GM19025 (cell line): ENCODE data around the gene KCTD17.

Experiments
- ATAC-seq: cut with Tn5 transposase; IDR thresholded peaks from one replicate; pipeline ENCODE4 v1.9.1; 2021; ENCODE audit warnings: mild to moderate bottlenecking, low read depth, moderate library complexity; ENCODE audit not compliant: unreplicated experiment

The KCTD17 gene

DNA sequence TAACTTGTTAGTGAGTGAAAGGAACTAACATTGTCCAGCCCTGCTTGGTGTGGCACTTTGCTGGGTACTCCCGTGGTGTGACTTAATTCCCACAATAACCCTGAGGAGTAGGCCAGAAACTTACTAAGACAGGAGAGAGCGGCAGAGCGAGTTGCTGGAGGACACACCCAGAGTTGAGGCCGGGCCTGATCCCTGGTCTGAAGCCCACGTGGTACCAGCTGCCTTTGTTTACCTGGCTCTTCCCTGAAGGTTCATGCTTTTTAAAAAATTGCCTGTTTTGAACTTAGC lies 31.4 kb upstream of the KCTD17 start:
- no peak for ATAC-seq

DNA sequence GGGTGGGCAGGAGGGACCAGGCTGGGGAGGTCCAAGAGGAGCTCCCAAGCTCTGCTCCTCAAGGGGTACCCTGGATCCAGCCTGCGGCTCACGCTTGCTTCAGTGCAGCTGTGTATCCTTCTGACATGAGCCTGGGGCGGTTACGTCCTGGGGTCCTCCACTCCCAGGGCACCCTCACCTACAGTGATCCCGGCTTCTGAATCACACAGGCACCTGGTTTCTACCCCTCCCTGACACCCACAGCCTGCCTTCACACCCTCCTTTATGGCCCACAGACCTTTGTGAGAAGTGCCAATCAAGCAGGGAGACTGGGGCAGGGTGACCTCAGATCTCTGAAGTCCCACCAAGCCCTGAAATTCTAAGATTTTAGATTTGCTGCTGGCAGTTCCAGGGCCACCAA lies 30.5 kb upstream of the KCTD17 start:
- no peak for ATAC-seq

GRCh38 chr22:37021710-37022482 lies 29.6 kb upstream of the KCTD17 start:
- ATAC-seq: no peak

GRCh38 chr22:37022483-37023337 lies 28.8 kb upstream of the KCTD17 start:
- no peak for ATAC-seq

DNA sequence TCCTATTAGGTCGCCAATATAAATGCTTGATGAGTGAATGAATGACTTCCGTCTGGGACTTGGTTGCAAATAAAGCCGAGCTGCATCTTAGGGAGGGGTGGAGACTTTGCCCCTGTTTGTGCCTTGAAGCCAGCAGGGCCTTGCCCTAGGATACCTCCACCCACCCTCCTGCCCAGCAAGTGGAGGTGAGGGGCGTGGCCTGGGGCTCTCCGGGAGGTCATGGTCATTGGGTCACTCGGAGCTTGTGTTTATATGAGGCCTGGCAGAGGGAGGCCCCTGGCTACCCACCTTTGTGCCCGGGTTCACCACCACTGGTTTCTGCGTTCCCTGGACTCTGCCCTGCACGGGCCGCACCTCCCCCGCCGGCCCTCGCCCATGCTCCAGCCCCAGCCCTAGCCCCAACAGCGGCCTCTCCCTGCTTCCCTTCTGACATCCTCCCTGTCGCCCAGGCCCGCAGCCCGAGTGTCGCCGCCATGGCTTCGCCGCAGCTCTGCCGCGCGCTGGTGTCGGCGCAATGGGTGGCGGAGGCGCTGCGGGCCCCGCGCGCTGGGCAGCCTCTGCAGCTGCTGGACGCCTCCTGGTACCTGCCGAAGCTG lies 27.7 kb upstream of the KCTD17 start:
- ATAC-seq: no peak

GRCh38 chr22:37024339-37025157 lies 27.0 kb upstream of the KCTD17 start:
- no peak for ATAC-seq

- ATAC-seq: no peak
These were observed 26.0 kb upstream of the KCTD17 start for GRCh38 chr22:37025500-37026070.

- no peak for ATAC-seq
These were observed 25.2 kb upstream of the KCTD17 start for GRCh38 chr22:37026325-37026724.

DNA sequence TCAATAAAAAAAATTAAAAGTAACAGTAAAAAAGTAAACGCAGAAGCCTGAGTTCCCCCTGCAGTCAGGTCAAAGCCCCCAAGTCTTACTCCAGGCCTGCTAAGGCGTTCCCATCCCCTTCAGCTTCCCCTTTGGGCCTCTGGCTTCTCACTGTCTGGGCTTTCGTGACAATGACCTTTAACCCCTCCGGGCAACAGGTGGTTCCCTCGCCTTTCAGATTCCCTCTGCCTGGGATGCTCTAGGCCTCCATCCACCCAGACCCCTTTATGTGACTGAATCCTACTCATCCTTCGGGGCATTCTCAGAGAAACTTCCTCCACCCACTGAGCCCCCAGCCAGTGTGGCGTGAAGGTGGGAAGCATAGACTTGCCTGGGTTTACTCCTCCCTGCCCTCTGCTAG lies 24.0 kb upstream of the KCTD17 start:
- no peak for ATAC-seq

GRCh38 chr22:37028692-37029674 lies 22.6 kb upstream of the KCTD17 start:
- ATAC-seq: no peak

DNA sequence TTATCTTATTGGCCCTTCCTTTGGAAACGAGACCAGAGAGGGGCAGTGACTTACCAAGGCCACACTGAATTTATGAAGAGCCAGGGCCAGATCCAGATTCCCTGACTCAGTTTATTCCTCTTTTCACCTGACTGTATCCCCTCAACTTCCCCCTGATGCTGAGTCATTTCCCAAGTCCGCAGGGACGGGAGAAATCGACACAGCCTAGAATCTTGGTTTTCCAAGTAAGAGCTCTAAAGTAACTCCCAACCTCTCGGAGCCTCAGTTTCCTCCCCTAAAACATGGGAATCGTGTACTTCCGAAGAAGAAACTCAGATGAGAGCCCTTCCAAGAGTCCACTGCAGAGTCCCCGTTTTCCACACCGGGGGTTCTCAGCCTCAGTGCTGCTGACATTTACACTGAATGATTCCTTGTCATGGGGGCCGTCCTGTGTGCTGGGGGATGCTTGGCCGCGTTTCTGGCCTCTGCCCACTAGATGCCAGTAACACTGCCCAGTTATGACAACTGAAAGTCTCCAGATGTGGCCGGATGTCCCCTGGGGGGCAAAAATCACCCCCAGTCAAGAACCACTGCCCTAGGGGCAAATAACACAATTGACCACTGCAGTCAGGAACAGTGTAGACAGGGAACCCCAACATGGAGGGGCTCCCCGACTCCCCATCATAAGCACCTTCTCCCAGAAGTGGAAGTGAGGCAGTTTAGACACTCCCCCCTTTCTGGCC lies 20.8 kb upstream of the KCTD17 start:
- no peak for ATAC-seq

DNA sequence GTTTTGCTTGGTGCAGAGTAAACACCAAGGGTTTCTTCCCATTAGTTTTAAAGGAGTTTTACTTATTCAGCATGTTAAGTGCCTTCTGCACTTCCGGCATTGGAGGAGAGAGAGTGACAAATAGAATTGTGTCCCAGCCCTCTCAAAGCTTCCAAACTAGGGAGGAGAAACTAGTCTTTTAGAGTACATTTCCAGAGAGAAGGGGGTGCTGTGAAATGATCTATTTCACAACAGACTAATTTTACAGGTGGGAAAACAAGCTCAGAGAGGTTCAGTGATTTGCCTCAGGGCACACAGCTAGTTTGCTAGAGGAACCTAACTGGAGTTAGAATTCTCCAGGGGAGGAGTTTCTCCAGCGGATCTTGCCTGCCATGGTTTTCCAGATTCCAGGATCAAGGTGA lies 19.4 kb upstream of the KCTD17 start:
- ATAC-seq: no peak

DNA sequence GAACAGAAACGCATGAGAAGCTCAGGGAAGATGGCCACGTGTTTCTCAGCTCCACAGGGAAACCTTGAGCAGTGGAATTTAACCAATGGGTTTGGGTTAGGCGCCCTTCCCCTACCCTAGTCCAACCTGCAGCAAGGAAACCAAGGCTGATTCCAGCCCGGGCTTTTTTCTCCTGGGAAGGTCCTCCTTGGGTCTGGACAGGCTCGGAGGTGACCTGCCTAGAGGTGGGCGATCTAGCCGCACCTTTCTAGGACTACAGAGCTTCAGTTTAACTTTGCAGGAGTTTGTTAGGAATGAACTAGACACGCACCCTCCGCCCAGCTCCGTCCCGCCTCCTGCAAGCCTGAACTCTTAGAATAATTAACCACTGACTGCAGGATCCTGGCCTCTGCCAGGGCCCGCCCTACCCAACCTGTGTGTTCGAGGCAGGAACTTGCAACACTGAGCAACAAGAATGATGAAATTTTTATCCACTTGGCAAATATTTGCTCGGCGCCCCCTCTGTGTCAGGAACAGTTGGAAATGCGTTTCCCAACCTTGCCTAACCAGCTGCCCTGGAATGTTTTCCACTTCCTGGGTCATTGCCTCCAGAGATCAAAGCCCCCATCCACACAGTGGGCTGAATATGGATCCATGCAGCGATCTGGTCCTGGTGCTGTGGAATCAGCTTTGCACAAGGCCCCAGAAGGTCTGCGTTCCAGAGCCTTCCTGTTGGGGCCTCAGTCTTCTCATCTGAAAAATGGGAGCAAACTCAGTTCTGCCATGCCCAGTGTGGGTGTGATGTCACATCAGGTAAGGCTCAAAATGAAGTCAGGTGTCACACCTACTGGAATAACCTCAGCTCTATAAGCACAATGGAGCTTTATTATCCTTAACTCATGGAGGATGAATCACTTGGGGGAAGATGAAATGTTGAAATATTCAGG lies 18.7 kb upstream of the KCTD17 start:
- no peak for ATAC-seq

- ATAC-seq: no peak
These were observed 17.7 kb upstream of the KCTD17 start for GRCh38 chr22:37033605-37034430.

DNA sequence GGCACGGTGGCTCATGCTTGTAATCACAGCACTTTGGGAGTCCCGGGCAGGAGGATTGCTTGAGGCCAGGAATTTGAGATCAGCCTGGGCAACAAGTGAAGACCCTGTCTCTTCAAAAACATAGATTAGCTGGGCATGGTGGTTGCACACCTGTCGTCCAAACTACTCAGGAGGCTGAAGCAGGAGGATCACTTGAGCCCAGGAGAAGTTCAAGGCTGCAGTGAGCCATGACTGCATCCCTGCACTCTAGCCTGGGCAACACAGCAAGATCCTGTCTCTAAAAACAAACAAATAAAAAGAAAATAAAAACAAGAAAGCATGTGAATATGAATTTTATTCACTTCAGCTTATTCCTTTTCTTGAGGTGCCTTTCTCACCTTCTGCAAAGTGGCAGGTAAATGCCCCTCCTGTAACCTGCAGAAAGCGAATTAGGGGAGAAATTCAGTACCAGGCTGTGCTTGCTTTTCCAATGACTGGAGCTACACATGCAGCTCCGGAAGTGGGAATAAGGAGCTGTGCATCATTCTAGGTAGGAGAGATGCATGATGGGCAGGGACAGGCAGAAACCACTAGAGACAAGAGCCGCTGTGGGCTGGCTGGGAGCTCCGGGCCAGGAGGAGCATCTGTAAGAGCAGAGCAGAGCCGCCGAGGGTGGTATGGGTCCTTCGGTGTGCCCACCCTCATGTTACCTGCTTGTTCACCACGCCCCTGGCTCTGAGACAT lies 14.7 kb upstream of the KCTD17 start:
- ATAC-seq: no peak

- ATAC-seq: no peak
These were observed 13.9 kb upstream of the KCTD17 start for GRCh38 chr22:37037669-37038068.
